ENCODE results near the gene CLRN1.

GRCh38 chr3:150926328-150926727 is 46.2 kb downstream of the CLRN1 start:
- TF ChIP-seq POLR2AphosphoS5 (IDR thresholded peaks at IDR 0.05; ENCODE audit: low read depth, low read length) (no peak), TAF1 (IDR thresholded peaks at IDR 0.05; ENCODE audit: borderline replicate concordance, low read depth, low read length) (no peak), POLR2A (IDR thresholded peaks at IDR 0.05; ENCODE audit: low read depth, low read length) (no peak)

Data from GM12892 (cell line).